Choroid plexus epithelial cell (primary cell): ENCODE measurements around the gene HEATR1.
A peak's percentile ranks its signal among the peaks of the same experiment; 100 is the strongest.
"Not testable (repeated sequence)": the region's sequence is repeated elsewhere in the genome, so short reads cannot be mapped to it uniquely, and the experiment has no call there.

ENCODE experiments used
- DNase-seq: peaks from one replicate; pipeline ENCODE4 v3.0.0-alpha.2; 2010; ENCODE audit warnings: low read depth
- H3K4me3 ChIP-seq: 2 replicates; pipeline ENCODE4 v1.5.1; 2011; ENCODE audit warnings: low read depth, mild to moderate bottlenecking, control low read depth, low read length, moderate library complexity
- TF ChIP-seq, protein P1 (sequence below): conservative IDR thresholded peaks from 2 replicates; pipeline ENCODE4 v1.5.1; 2011; ENCODE audit warnings: low read depth, mild to moderate bottlenecking, control low read depth, inconsistent platforms, low read length, moderate library complexity

Gene HEATR1

DNA sequence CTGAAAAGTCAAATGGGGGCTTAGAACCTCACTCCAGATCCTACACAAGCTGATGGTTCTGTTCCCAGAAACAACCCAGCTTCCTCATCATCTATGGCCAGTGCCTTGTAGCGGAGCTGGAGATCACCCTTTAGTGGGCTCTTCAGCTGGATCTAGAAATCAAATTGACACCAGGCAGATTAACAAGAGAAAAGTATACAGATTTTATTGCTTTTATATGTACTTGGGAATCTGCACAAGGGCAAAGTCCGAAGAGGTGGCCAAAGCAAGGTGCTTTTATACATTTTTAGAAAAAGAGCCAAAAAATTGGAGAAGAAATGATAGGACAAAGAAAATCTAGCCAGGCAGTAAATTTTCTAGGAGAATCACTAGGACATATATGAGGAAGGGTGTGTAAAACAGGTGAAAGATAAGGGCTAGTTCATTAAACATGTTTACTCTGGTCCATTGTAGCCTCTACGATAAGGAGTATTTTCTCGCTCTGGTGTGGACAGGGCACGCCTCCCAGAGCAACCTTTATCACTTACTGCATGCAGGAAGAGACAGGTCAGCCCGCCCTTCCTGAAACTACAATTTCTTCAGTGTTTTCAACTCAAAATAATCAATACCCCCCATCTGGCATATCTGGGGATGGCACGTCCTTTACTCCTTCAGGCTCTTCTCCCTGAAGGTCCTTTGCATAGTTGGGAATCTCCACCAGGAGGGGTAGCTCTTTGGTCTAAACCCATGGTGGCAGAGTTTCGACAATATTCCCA is 94.5 kb downstream of the HEATR1 start:
- no peak for DNase-seq
- no peak overlapping the region for H3K4me3 ChIP-seq
- TF ChIP-seq, protein P1, sequence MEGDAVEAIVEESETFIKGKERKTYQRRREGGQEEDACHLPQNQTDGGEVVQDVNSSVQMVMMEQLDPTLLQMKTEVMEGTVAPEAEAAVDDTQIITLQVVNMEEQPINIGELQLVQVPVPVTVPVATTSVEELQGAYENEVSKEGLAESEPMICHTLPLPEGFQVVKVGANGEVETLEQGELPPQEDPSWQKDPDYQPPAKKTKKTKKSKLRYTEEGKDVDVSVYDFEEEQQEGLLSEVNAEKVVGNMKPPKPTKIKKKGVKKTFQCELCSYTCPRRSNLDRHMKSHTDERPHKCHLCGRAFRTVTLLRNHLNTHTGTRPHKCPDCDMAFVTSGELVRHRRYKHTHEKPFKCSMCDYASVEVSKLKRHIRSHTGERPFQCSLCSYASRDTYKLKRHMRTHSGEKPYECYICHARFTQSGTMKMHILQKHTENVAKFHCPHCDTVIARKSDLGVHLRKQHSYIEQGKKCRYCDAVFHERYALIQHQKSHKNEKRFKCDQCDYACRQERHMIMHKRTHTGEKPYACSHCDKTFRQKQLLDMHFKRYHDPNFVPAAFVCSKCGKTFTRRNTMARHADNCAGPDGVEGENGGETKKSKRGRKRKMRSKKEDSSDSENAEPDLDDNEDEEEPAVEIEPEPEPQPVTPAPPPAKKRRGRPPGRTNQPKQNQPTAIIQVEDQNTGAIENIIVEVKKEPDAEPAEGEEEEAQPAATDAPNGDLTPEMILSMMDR: no peak

DNA sequence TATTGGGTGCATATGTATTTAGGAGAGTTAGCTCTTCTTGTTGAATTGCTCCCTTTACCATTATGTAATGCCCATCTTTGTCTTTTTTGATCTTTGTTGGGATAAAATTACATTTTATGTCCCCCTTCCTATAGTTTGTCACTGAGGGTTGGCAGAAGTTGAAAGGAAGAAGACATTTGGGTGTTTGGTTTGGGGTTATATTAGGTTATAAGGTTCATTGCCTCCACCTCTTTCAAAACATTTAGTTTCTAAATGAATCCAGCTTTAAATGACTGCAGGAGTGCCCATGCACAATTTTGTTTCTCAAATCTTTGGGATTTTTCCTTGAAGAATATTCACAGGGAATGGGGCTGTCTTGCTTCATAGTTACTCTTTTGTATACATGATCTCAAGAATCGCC is 95.1 kb downstream of the HEATR1 start:
- TF ChIP-seq, protein P1: no peak
- H3K4me3 ChIP-seq: no peak overlapping the region
- no peak for DNase-seq

DNA sequence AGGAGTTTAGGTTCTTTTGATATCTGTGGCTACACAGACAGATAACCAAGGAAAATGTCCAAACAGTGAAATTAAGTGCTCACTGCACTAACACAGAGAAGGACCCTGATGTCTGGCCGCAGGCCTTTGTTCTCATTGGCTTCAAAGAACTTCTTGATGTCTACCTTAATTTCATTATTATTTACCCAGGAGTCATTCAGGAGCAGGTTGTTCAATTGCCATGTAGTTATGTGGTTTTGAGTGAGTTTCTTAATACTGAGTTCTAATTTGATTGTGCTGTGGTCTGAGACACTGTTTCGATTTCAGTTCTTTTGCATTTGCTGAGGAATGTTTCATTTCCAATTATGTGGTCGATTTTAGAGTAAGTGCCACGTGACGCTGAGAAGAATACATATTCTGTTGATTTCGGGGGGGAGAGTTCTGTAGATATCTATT is 95.7 kb downstream of the HEATR1 start:
- no peak for DNase-seq
- H3K4me3 ChIP-seq: no peak overlapping the region
- TF ChIP-seq, protein P1: no peak

DNA sequence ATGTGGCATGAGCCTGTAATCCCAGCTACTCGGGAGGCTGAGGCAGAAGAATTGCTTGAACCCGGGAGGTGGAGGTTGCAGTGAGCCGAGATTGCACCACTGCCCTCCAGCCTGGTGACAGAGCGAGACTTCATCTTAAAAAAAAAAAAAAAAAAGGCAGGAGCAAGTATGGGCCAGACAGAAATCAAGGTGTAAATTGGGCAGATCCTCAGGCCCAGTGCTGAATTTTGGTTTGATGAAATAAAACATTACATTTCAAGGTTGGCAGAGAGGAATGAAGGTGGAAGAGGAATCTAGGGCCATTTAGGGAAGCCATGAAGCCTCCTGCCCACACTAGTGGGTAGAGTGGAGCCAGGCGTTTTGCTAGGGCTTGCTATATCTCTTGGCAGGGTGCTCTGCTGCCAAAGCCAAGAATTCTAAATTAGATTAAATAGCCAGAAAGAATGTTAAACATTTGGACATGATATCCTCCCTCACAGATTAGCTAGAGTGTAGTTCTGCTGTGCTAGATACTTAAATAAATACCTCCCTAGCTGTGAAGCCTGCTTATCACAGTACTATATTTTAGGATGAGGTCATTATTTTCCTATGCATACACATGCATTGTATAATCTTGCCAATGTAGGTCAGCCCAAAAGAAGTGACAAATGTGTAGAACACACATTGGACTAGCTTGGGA is 97.2 kb downstream of the HEATR1 start:
- TF ChIP-seq, protein P1: no peak
- no peak overlapping the region for H3K4me3 ChIP-seq
- peak; percentile 66 for DNase-seq

DNA sequence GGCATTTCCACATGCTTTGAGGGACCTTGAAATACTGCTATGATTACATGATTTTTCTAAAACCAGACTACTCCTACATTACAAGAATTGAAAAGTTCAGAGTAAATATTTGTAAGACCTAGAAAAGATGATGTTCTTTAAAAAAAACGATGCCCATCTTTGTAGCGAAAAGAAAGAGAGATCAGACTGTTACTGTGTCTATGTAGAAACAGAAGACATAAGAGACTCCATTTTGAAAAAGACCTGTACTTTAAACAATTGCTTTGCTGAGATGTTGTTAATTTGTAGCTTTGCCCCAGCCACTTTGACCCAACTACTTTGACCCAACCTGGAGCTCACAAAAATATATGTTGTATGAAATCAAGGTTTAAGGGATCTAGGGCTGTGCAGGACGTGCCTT is 100.0 kb downstream of the HEATR1 start:
- not testable (repeated sequence) for DNase-seq, H3K4me3 ChIP-seq

DNA sequence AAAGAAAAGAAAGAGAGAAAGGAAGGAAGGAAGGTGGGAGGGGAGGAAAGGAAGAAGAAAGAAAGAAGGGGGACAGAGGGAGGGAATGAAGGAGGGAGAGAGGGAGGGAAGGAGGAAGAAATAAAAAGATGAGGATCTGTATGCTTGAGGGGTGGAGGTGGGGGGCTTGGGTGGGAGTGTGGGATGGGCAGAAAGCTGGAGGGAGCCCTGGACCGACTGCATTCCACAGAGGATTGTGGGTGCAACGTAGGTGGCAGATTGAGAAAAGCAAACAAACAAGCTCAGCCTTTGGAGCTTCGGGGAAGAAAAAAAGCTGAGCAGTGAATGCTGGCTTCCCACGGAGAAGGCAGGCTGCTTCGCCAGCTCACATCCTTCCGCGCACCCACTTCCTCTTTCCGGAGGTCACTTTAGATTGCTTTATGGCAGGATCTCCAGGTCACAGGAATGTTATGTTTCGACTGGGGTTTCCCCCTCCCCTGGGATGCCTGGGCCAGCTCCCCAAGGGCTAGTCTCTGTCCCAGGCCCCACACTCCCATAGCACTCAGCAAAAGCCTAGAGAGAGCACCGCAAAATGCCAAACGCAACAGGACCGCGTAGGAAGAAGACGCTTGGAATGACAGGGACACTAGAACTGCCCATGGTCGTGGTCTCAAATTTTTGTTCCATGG is 101.2 kb downstream of the HEATR1 start:
- peak overlapping the region; percentile 43 for H3K4me3 ChIP-seq
- DNase-seq: peak; percentile 92
- TF ChIP-seq, protein P1: no peak

DNA sequence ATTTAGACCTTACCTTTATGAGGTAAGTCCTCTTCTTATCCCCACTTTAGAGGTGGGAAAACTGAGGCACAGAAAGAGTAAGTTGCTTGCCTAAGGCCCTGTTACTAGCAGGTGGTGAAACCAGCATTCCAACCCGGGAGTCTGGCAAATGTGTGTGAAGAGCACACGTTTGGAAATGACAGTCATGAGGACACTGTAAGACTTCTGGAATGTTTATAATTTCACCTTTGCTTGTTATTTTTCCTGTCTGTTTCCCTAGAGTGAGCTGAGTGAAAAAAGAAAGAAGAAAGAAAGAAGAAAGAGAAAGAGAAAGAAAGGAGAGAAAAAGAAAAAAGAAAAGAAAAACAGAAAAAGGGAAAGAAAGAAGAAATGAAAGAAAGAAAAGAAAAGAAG is 101.7 kb downstream of the HEATR1 start:
- DNase-seq: peak; percentile 89
- TF ChIP-seq, protein P1: no peak
- no peak overlapping the region for H3K4me3 ChIP-seq
